Measurements from ENCODE around the gene GOLM1.

The GOLM1 gene

GRCh38 chr9:86045654-86046053, 53.7 kb downstream of the GOLM1 start:
- DNase-seq (ENCODE audit: low read depth), result no peak

- DNase-seq (ENCODE audit: low read depth), result no peak
These were observed 55.4 kb downstream of the GOLM1 start for GRCh38 chr9:86043999-86044398.

- no peak for DNase-seq (ENCODE audit: low read depth)
These were observed 55.8 kb downstream of the GOLM1 start for GRCh38 chr9:86043586-86043985.

- DNase-seq (ENCODE audit: low read depth), result no peak
These were observed 57.0 kb downstream of the GOLM1 start for GRCh38 chr9:86042199-86042978.

GRCh38 chr9:86041311-86041741, 58.0 kb downstream of the GOLM1 start:
- no peak for DNase-seq (ENCODE audit: low read depth)

- DNase-seq (ENCODE audit: low read depth), result no peak
These were observed 58.5 kb downstream of the GOLM1 start for GRCh38 chr9:86040861-86041155.

GRCh38 chr9:86039991-86040860, 59.1 kb downstream of the GOLM1 start:
- DNase-seq (ENCODE audit: low read depth), result no peak

GRCh38 chr9:86036555-86036954, 62.8 kb downstream of the GOLM1 start:
- DNase-seq (ENCODE audit: low read depth), result no peak

- no peak for DNase-seq (ENCODE audit: low read depth)
These were observed 63.4 kb downstream of the GOLM1 start for GRCh38 chr9:86035827-86036440.

GRCh38 chr9:86034863-86035734, 64.3 kb downstream of the GOLM1 start:
- DNase-seq (ENCODE audit: low read depth), result no peak

GRCh38 chr9:86027767-86028166, 71.6 kb downstream of the GOLM1 start:
- DNase-seq (ENCODE audit: low read depth), result no peak

- no peak for DNase-seq (ENCODE audit: low read depth)
These were observed 76.6 kb downstream of the GOLM1 start for GRCh38 chr9:86022687-86023266.

GRCh38 chr9:86021166-86021565, 78.2 kb downstream of the GOLM1 start:
- no peak for DNase-seq (ENCODE audit: low read depth)

- DNase-seq (ENCODE audit: low read depth), result no peak
These were observed 78.6 kb downstream of the GOLM1 start for GRCh38 chr9:86020731-86021130.

- no peak for DNase-seq (ENCODE audit: low read depth)
These were observed 90.2 kb downstream of the GOLM1 start for GRCh38 chr9:86009133-86009532.

GRCh38 chr9:86005253-86005775, 94.0 kb downstream of the GOLM1 start:
- no peak for DNase-seq (ENCODE audit: low read depth)

- DNase-seq (ENCODE audit: low read depth), result no peak
These were observed 103.8 kb downstream of the GOLM1 start for GRCh38 chr9:85995599-85995998.

- DNase-seq (ENCODE audit: low read depth), result no peak
These were observed 104.3 kb downstream of the GOLM1 start for GRCh38 chr9:85995097-85995496.

- DNase-seq (ENCODE audit: low read depth), result no peak
These were observed 105.2 kb downstream of the GOLM1 start for GRCh38 chr9:85994191-85994590.

- no peak for DNase-seq (ENCODE audit: low read depth)
These were observed 112.1 kb downstream of the GOLM1 start for GRCh38 chr9:85987236-85987635.

- DNase-seq (ENCODE audit: low read depth), result no peak
These were observed 114.9 kb downstream of the GOLM1 start for GRCh38 chr9:85984457-85984856.

Measured in T follicular helper cell (primary cell).